Bronchial epithelial cell (primary cell): ENCODE measurements around the gene PEF1. TPM values are rescaled to one million over a fixed set of nuclear protein-coding genes. Genes with fewer than 3 reads are reported as not detected.
A peak's percentile ranks its signal among the peaks of the same experiment; 100 is the strongest.

Source experiments
- DNase-seq: peaks from one replicate; pipeline ENCODE4 v3.0.0-alpha.2; 2010; ENCODE audit warnings: low read depth
- FAIRE-seq: peaks from 2 replicates; lab custom pipeline; 2011; peaks lifted over from hg19 to GRCh38; lab: Jason Lieb, UNC
- H3K27me3 ChIP-seq: 2 replicates; pipeline ENCODE4 v1.5.1; 2011; ENCODE audit warnings: low read length; ENCODE audit not compliant: control insufficient read depth, insufficient read depth
- H3K36me3 ChIP-seq: 2 replicates; pipeline ENCODE4 v1.5.1; 2011; ENCODE audit warnings: low read length; ENCODE audit not compliant: control insufficient read depth, insufficient read depth
- H3K4me3 ChIP-seq: 2 replicates; pipeline ENCODE4 v1.5.1; 2011; ENCODE audit warnings: mild to moderate bottlenecking, low read depth, low read length, control low read depth
- total RNA-seq: library from RNA; depleted of rRNA; stranded (reverse); fragments of >200 nt; gene quantifications from 2 replicates; pipeline ENCODE4 v1.2.1, GENCODE V29; 2014
- TF ChIP-seq, protein P1 (sequence below): IDR thresholded peaks from 2 replicates; pipeline ENCODE4 v1.5.1; 2011; ENCODE audit warnings: mild to moderate bottlenecking, moderate library complexity, low read length, control low read depth, inconsistent platforms; ENCODE audit not compliant: insufficient read depth, severe bottlenecking

Gene PEF1, protein sequence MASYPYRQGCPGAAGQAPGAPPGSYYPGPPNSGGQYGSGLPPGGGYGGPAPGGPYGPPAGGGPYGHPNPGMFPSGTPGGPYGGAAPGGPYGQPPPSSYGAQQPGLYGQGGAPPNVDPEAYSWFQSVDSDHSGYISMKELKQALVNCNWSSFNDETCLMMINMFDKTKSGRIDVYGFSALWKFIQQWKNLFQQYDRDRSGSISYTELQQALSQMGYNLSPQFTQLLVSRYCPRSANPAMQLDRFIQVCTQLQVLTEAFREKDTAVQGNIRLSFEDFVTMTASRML
- 67.4 and 95.2 TPM in 2 replicates for total RNA-seq

DNA sequence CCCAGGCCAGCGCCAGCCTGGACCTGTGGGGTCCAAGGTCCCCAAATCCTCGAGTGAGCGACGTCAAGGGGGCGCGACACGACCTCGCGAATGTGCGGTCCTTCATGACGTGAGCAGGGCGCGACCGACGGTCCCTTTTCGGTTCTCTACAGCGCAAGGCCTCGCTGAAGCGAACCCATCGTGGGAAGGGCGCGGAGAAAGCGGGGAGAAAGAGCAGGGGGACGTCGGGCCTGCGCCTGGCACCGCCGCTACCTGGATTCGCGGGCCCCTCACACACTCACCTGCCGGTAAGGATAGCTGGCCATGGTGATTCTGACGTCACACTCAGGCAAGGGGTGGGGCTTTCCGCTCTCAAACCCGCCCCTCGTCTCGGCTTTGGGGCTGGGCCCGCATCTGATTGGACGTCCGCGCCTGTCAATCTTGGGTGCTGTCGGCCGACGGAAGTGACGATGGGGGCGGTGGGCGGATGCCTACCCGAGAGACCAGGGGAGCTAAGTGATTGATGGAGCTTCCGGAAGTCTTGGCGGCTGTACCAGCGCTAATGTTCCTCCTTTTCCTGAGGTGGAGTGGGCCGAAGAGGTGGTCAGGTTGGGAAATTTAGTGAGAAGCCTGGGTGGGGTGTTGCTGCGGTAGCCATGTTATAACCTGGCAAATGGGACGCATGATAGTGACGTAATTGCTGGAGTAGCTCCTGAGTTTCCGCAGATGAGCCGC is at the start of gene PEF1:
PEF1 (minus strand) TSS at position 317 of the 714 bp plus-strand sequence; CDS start at position 305, 12 bp downstream.
- TF ChIP-seq, protein P1, sequence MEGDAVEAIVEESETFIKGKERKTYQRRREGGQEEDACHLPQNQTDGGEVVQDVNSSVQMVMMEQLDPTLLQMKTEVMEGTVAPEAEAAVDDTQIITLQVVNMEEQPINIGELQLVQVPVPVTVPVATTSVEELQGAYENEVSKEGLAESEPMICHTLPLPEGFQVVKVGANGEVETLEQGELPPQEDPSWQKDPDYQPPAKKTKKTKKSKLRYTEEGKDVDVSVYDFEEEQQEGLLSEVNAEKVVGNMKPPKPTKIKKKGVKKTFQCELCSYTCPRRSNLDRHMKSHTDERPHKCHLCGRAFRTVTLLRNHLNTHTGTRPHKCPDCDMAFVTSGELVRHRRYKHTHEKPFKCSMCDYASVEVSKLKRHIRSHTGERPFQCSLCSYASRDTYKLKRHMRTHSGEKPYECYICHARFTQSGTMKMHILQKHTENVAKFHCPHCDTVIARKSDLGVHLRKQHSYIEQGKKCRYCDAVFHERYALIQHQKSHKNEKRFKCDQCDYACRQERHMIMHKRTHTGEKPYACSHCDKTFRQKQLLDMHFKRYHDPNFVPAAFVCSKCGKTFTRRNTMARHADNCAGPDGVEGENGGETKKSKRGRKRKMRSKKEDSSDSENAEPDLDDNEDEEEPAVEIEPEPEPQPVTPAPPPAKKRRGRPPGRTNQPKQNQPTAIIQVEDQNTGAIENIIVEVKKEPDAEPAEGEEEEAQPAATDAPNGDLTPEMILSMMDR = no peak
- Histone ChIP-seq H3K4me3 (peak within 1 kb of the TSS; percentile 54), H3K36me3 (no peaks in the 10 kb centered on the region), H3K27me3 (no peaks in the 10 kb centered on the region)
- FAIRE-seq (peak; percentile 76), DNase-seq (peak; percentile 94)

DNA sequence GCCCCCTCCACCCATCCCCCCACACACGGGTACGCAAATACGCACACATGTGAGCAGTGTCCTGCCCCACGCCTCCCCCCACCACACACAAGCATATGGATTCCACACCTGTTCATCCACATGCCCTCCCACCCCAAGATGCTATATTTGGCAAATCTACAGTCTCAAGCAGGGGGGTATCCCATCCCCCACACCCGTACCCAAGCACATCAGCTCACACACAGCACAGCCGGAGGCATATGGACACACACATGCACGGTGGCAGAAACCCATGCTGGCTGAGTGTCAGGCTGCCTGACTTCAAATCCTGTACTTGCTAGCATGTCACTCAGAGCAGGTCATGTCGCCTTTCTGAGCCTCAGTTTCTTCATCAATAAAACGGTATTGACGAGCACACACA is 48.6 kb upstream of the PEF1 start:
- FAIRE-seq (no peak), DNase-seq (no peak)
- Histone ChIP-seq H3K4me3 (no peak overlapping the region), H3K36me3 (peaks cover 54% of the 10 kb centered on the region), H3K27me3 (no peaks in the 10 kb centered on the region)
- TF ChIP-seq, protein P1 = no peak

DNA sequence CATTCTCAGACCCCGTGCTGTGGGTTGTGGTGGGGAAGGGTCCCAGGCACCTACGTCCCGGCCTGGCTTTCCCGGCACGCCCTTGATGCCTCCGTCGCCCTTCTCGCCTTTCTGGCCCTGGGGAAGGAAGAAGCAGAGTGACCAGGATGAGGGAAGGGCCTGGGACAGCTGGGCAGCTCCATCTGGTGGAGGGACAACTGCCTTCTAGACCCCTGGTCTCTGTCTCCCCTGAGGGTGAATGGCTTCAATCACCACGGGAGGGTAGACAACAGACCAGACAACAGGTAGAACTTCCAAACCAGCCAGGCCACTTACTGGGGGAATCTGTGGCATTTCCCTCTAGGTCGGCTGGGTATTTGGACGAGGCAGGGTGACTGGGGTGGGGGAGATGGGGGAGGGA is 47.3 kb upstream of the PEF1 start:
- Histone ChIP-seq H3K27me3 (no peaks in the 10 kb centered on the region), H3K4me3 (no peak overlapping the region), H3K36me3 (peaks cover 49% of the 10 kb centered on the region)
- TF ChIP-seq, protein P1 = no peak
- no peak for DNase-seq
- FAIRE-seq = no peak

DNA sequence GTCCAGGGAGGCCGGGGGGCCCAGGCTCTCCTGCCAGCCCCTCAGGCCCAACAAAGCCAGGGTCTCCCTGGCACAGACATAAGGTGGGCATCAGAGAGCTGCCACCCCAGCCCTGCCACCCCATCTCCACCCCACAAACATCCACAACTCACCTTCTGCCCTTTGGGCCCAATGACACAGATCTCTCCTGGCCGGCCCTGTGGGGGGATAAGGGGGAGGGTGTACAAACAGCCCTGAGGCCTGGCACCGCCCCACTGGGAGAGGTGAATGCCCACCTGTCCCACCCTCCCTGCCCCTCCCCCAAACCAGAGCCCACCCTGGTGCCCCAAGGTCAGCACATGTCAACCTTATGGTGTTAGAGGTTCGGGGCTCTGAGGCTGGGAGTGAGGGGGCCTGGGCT is 46.8 kb upstream of the PEF1 start:
- H3K4me3 ChIP-seq = no peak overlapping the region
- H3K36me3 ChIP-seq = peaks cover 47% of the 10 kb centered on the region
- DNase-seq (no peak), FAIRE-seq (no peak)
- H3K27me3 ChIP-seq = no peaks in the 10 kb centered on the region
- TF ChIP-seq, protein P1 = no peak

DNA sequence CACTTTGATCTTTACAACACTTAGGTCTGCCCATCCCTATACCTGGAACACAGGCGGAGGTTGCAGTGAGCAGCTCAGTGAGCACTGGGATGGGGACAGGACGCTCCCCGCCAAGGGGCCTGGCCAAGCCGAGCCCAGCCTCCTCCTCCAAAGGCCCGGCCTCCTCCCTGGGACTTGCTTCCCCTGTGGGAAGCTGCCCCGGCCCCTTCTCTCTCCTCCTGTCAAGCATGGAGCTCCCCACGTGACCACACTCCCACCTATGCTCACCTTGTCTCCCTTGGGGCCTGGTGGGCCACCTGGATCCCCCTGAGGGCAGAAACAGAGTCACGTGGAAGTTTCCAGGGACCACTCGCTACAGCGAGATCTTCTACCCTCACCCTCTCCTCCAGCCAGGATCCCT is 46.2 kb upstream of the PEF1 start:
- FAIRE-seq (no peak), DNase-seq (no peak)
- H3K27me3 ChIP-seq = no peaks in the 10 kb centered on the region
- TF ChIP-seq, protein P1 = no peak
- no peak overlapping the region for H3K4me3 ChIP-seq
- peaks cover 50% of the 10 kb centered on the region for H3K36me3 ChIP-seq
